CD14-positive monocyte (primary cell): ENCODE measurements around the gene LSG1. TPM values are rescaled to one million over a fixed set of nuclear protein-coding genes. Genes with fewer than 3 reads are reported as not detected.

Experiments
- DNase-seq, 3 donors: peaks; one replicate each; pipeline ENCODE4 v3.0.0-alpha.2; 2011 to 2022
- H2AFZ ChIP-seq: 2 replicates; pipeline ENCODE4 v1.6.0; 2012; ENCODE audit warnings: mild to moderate bottlenecking, low read depth, low read length, inconsistent platforms; ENCODE audit not compliant: insufficient read depth, poor library complexity, severe bottlenecking
- H3K27ac ChIP-seq, 2 donors: 1 replicate in 1 of 2; 2 replicates in 1 of 2; pipeline ENCODE4 v1.5.1; 2012 to 2013; ENCODE audit warnings: low read length in 2 of 2, control low read depth in 1 of 2, inconsistent platforms in 1 of 2, low read depth in 1 of 2, mild to moderate bottlenecking in 1 of 2
- H3K27me3 ChIP-seq, 2 donors: one replicate each; pipeline versions ENCODE4 v1.6.0 to v1.6.1; 2011 to 2013; ENCODE audit warnings: low read length in 2 of 2; ENCODE audit not compliant: control insufficient read depth in 2 of 2, insufficient read depth in 2 of 2
- H3K36me3 ChIP-seq, 2 donors: replicated peaks in 1 of 2; 1 replicate in 1 of 2; 2 replicates in 1 of 2; pipeline versions ENCODE4 v1.5.1 to v1.6.1; 2012 to 2013; ENCODE audit warnings: low read length in 2 of 2, control low read depth in 1 of 2, inconsistent platforms in 1 of 2, mild to moderate bottlenecking in 1 of 2; ENCODE audit not compliant: insufficient read depth in 2 of 2, control insufficient read depth in 1 of 2
- H3K4me1 ChIP-seq, 2 donors: 1 replicate in 1 of 2; 2 replicates in 1 of 2; pipeline versions ENCODE4 v1.5.1 to v1.6.1; 2012 to 2013; ENCODE audit warnings: low read length in 2 of 2, control low read depth in 1 of 2, inconsistent platforms in 1 of 2, mild to moderate bottlenecking in 1 of 2, moderate library complexity in 1 of 2; ENCODE audit not compliant: insufficient read depth in 2 of 2, control insufficient read depth in 1 of 2
- H3K4me2 ChIP-seq: replicated peaks from 2 replicates; pipeline ENCODE3; 2012; ENCODE audit warnings: low read length, moderate library complexity, mild to moderate bottlenecking; ENCODE audit not compliant: poor library complexity, severe bottlenecking; ENCODE audit errors: extremely low read depth
- H3K4me3 ChIP-seq, 3 experiments: fragments of 200-600 bp in 1 of 3; sonication (generic) in 1 of 3; replicated peaks in 1 of 3; 1 replicate in 2 of 3; 2 replicates in 1 of 3; pipeline ENCODE4 v1.5.1; 2011 to 2013; ENCODE audit warnings: low read length in 3 of 3, mild to moderate bottlenecking in 3 of 3, control low read depth in 2 of 3, low read depth in 2 of 3, inconsistent platforms in 1 of 3, moderate library complexity in 1 of 3
- H3K79me2 ChIP-seq: 2 replicates; pipeline ENCODE4 v1.6.0; 2012; ENCODE audit warnings: mild to moderate bottlenecking, control low read depth, inconsistent platforms, low read length, moderate library complexity; ENCODE audit not compliant: insufficient read depth
- H3K9ac ChIP-seq: 2 replicates; pipeline ENCODE4 v1.6.0; 2017; ENCODE audit warnings: low read length, mild to moderate bottlenecking; ENCODE audit not compliant: insufficient read depth, poor library complexity, severe bottlenecking
- H3K9me3 ChIP-seq, 2 donors: replicated peaks in 1 of 2; 1 replicate in 1 of 2; 2 replicates in 1 of 2; pipeline versions ENCODE4 v1.5.1 to v1.6.1; 2012 to 2013; ENCODE audit warnings: low read length in 2 of 2, control low read depth in 1 of 2; ENCODE audit not compliant: control insufficient read depth in 1 of 2, insufficient read depth in 1 of 2
- H4K20me1 ChIP-seq: 2 replicates; pipeline ENCODE4 v1.6.0; 2012; ENCODE audit warnings: mild to moderate bottlenecking, low read length, control low read depth, moderate library complexity; ENCODE audit not compliant: insufficient read depth
- H3K27ac Mint-ChIP-seq, 7 donors: one replicate each; pipeline ENCODE4 v1.8.0; 2020; ENCODE audit warnings: mild to moderate bottlenecking in 7 of 7, mixed read lengths in 7 of 7, moderate library complexity in 6 of 7, inconsistent platforms in 2 of 7
- H3K27me3 Mint-ChIP-seq, 3 donors: one replicate each; pipeline ENCODE4 v1.8.0; 2021 to 2022; ENCODE audit warnings: low read depth in 3 of 3, mild to moderate bottlenecking in 3 of 3, mixed read lengths in 3 of 3, moderate library complexity in 3 of 3, inconsistent platforms in 1 of 3
- H3K36me3 Mint-ChIP-seq, 2 donors: one replicate each; pipeline ENCODE4 v1.8.0; 2020; ENCODE audit warnings: mixed read lengths in 2 of 2, inconsistent platforms in 1 of 2, mild to moderate bottlenecking in 1 of 2
- H3K4me1 Mint-ChIP-seq: one replicate; pipeline ENCODE4 v1.8.0; 2020; ENCODE audit warnings: mild to moderate bottlenecking, mixed read lengths
- H3K4me3 Mint-ChIP-seq, 2 donors: one replicate each; pipeline ENCODE4 v1.8.0; 2020; ENCODE audit warnings: mild to moderate bottlenecking in 2 of 2, mixed read lengths in 2 of 2, moderate library complexity in 1 of 2
- H3K9me3 Mint-ChIP-seq, 7 donors: one replicate each; pipeline ENCODE4 v1.8.0; 2020 to 2022; ENCODE audit warnings: mixed read lengths in 7 of 7, mild to moderate bottlenecking in 6 of 7, moderate library complexity in 6 of 7, inconsistent platforms in 2 of 7
- CTCF ChIP-seq: fragments of 200-600 bp; IDR thresholded peaks from one replicate; pipeline ENCODE4 v1.8.0; 2022; ENCODE audit warnings: antibody characterized with exemption, mild to moderate bottlenecking
- WGBS: methylation state at CpG from one replicate; pipeline ENCODE4 v1.1.5; 2013; ENCODE audit warnings: missing lambda C conversion rate; ENCODE audit not compliant: insufficient coverage; 5-methylcytosine and 5-hydroxymethylcytosine counted together
- intact Hi-C, 2 donors: fragments of 100-400 bp; cut with micrococcal nuclease; formaldehyde crosslinking; loops; one replicate each; pipeline versions ENCODE4 v1.15.0 to v1.15.1; 2023
- polyA plus RNA-seq, 3 donors: library from polyadenylated mRNA; depleted of rRNA in 1 of 3; unstranded in 2 of 3; stranded (reverse) in 1 of 3; fragments of 300-500 nt in 2 of 3; fragments of >200 nt in 1 of 3; fragmentation: Illumina TruSeq in 2 of 3; gene quantifications; 1 replicate in 2 of 3; 2 replicates in 1 of 3; pipeline ENCODE4 v1.2.3, GENCODE V29; 2012 to 2021

Gene LSG1
- polyA plus RNA-seq, 3 donors, result 6.7 to 30.9 (median 9.9) TPM

DNA sequence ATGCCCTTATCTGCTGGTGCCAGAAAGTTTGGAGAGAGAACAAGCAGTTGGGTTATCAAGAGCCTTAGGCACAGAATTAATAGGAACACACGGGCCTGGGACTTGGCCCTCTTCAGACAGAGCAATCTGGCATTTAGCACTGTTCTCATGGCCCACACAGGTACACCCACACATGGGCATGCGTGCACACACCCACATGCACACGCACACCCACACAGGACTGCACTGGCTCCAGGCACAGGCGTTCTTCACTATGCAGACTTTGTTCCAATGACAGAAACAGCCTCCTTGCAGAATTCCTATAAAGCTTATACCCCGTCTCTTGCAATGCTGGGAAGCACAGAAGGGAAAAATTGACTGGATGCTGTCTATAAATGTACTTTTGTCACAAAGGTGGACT is 75.1 kb downstream of the LSG1 start:
- no peak overlapping the region for H3K27ac Mint-ChIP-seq
- WGBS, result 89% methylated on average over 3 of the region's 5 CpGs

More for the DNA sequence above, 75.1 kb downstream of the LSG1 start:
- no peak for TF ChIP-seq CTCF
- no peaks in the 10 kb centered on the region for H3K36me3 Mint-ChIP-seq
- H3K4me3 Mint-ChIP-seq, result no peak overlapping the region
- no peak overlapping the region for H3K4me2 ChIP-seq
- peaks cover 0 to 2% (median 0%) of the 10 kb centered on the region in 3 donors for H3K27me3 Mint-ChIP-seq
- H3K4me1 ChIP-seq, result peaks cover 10 to 15% of the 10 kb centered on the region in 2 donors
- no peak overlapping the region for H3K27ac ChIP-seq
- no peaks in the 10 kb centered on the region for H3K27me3 ChIP-seq
- H3K9me3 ChIP-seq, result no peaks in the 10 kb centered on the region
- no peaks in the 10 kb centered on the region for H3K36me3 ChIP-seq
- H4K20me1 ChIP-seq, result no peaks in the 10 kb centered on the region
- H3K4me3 ChIP-seq, result no peak overlapping the region
- peaks cover 12% of the 10 kb centered on the region for H3K4me1 Mint-ChIP-seq
- no peaks in the 10 kb centered on the region for H3K79me2 ChIP-seq
- DNase-seq, result no peak
- no peak overlapping the region for H2AFZ ChIP-seq
- H3K9me3 Mint-ChIP-seq, result no peaks in the 10 kb centered on the region
- H3K9ac ChIP-seq, result no peak overlapping the region
- intact Hi-C loops, result loop anchor here in 1 of 2 donors (10.0 kb wide), 1 partner anchor 62 kb away; no protein-coding TSS in a partner anchor
